ENCODE data around the gene VOPP1.
"Not testable (repeated sequence)": the region's sequence is repeated elsewhere in the genome, so short reads cannot be mapped to it uniquely, and the experiment has no call there.

The VOPP1 gene

DNA sequence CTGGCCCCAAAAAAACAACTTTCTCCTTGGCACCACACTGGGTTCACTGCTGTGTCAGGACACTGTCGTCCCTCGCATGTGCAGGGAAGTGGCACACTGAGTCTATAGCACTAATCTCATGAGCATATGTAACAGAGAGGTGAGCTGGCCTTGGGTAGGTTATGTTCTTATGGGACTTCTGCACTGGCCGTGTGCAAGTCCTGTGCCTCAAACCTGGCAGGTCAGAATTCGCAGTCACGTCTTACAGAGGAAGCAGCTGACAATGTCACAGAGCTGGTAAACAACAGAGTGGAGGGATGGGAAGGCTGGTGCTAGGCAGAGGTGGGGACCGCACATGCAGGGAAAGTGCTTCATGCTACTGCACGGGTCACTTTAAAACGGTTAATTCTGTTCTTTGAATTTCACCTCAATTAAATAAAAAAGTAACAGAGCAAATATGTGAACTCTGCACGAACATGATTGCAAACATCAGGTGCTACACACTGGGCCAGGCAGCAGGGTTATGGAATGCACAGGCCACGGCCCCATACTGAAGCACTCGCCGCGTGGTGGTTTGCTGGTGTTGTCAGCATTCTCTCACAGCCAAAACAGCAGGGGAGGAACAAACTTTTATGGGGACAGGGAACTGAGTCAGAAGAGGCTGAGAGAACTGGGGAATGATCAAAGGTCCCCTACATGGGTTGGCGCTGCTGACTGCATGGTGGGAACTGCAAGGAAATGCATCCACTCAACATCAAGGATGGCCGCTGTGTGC lies 54.2 kb downstream of the VOPP1 start:
- DNase-seq (ENCODE audit: low read depth), result no peak
- no peak overlapping the region for H3K4me3 ChIP-seq (ENCODE audit: low read depth, low read length)

DNA sequence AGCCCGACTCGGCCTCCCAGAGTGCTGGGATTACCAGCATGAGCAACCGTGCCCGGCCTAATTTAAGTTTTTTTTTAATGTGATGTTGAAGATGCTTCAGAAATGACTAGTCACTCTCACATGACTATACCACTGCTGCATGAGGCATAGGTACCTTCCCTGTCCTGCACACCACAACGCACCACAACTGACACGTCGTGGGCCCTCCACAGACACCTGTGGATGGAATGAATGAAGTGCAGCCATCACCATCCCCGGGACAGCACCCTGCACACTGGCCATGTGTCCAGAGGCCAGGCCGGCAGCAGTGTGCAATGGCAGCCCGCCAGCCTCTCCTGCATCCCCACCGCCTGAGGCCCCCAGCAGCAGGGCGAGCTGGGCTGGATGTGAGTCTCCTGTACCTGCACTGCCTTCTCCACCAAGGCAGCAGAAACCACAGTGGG lies 55.1 kb downstream of the VOPP1 start:
- DNase-seq (ENCODE audit: low read depth), result no peak
- no peak overlapping the region for H3K4me3 ChIP-seq (ENCODE audit: low read depth, low read length)

DNA sequence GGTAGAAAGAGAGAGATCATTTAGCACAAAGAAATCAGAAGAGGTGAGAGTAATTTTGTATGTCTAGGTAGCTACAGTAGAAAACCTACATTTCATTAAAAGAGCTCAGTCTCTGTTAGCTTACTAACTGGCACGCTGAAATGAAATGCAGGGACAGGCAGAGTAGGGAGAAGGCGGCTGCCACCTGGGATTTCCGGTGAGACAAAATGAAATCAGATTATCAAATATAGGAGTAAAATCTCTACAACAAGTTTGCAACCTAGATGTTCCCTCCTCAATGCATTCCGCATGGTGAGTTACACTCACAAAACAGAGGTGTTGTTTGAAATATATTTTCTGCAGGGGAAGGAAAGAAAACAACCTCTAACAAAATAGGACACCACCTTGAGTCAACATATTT lies 55.9 kb downstream of the VOPP1 start:
- DNase-seq (ENCODE audit: low read depth), result no peak
- H3K4me3 ChIP-seq (ENCODE audit: low read depth, low read length), result no peak overlapping the region

DNA sequence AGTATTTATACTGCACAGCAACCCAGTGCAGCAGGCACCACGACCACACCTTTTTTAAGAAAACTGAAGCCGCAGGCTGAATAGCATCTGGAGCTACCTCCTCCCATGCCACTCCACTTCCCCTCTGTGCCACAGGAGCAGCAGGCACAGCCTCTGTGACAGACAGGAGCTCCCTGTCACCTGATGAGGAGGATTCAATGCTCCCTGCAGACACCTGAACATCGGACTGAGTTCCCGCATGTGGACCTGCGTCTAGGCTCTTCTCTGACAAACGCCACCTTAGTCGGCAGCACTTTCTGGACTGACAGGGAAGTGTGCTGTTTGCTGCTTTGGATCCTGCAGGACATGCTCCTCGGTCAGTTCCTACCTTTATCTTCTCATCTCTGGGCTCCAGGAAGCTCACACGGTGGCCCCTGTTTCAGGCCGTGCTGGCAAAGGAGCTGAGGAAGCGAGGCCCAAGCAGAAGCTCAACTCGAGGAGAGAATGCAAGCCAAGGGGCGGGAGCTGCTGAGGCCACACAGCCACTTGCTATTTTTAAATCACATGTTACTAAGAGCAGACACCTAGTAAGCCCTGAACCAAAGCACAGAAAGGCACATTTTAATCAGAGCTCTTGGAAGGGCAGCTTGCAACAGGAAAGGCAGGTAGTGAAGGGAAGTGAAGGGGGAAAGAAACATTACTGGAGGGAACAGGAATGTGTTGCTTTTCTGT lies 56.6 kb downstream of the VOPP1 start:
- no peak for DNase-seq (ENCODE audit: low read depth)
- H3K4me3 ChIP-seq (ENCODE audit: low read depth, low read length), result no peak overlapping the region

DNA sequence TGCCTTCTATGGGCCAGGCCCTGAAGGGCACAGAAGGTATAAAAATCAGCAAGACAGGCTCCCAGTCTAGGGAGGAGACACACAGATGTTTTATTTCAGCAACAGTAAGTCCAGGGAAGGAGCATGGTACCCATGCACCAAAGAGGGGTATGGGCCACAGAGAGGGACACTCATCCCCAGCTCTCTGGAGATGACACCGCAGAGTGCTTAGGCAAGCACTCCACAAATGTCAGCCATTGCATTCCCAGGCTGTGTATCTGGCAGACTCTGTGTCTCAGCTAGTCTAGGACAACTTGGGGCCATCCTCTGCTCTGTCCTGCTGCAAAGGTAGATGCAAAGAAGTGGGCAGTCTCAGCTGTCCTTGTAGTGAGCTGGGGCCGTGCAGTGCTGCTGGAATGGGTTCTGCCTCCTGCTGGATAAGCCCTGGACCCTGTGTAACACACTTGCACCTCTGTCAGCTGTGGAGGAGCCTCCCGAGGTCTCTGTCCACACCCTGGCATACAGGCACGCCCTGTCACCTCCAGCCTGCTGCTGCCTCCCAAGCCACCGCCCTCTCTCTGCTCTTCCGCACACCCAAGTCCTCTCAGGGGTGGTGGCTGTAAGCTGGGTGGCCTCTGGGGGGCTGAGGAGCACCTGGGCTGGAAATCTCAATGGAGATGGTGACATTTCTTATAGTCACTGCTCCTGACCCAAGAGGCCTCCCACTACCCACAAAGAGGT lies 57.6 kb downstream of the VOPP1 start:
- H3K4me3 ChIP-seq (ENCODE audit: low read depth, low read length), result no peak overlapping the region
- DNase-seq (ENCODE audit: low read depth), result no peak

DNA sequence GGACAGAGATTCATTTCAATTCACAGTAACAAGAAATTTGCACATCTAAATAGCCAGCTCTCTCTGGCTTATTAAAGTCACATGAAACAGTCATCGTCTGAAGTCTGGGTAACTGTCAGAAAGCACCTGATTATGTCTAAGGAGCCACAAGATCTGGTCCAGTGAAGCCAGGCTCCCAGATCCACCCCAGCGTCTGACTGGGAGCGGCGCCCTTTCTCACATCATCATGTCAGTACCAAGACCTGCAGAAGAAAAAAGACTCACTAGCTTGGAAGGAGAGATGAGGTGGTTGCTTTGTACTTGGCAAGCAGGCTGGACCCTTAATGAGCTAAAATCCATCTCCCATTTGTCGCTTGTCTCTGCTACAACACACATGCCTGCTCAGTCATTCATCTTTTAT lies 58.4 kb downstream of the VOPP1 start:
- DNase-seq (ENCODE audit: low read depth), result no peak
- no peak overlapping the region for H3K4me3 ChIP-seq (ENCODE audit: low read depth, low read length)

DNA sequence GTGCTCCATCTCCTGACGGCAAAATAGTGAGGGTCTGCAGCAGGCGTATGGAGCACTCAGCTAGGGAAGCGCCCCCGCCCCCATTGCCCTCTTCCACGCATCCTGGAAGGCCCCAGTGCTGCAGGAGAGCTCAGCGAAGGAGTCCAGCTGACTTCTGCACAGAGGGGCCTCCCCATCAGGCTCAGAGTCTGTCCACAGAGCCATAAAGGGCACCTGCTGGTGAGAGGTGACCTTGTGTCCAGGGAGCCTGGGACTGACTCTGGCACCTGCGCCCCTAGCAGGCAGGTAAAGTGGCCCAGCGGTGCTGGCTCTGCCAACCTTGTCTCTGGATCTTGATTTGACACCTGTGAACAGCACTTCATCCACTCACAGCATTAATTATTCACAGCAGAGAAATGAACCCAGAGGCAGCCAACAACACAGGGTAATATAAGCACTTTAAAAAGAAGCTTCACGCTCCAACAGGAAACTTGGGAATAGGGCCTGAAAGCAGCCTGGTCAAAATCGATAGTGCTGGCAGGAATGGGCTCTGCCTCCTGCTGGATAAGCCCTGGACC lies 59.6 kb downstream of the VOPP1 start:
- DNase-seq (ENCODE audit: low read depth), result no peak
- H3K4me3 ChIP-seq (ENCODE audit: low read depth, low read length), result no peak overlapping the region

DNA sequence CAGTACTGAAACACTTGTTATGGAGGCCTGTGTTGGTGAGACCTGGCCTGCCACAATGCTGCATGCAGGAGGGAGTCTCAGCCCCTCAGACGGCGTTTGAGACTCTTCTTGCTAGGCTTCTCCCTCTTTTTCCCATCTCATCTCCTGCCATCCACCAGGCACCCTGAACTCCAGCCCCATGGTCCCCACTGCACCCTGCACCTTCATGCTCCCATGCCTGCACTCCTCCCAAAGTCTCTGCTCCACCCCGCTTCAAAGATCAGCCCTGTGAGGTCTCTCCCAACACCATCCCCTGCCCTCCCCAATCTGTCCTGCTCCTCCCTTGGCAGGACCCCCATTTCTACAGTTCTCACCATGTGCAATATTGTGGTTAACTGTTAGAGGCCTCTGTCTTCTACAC lies 61.7 kb downstream of the VOPP1 start:
- H3K4me3 ChIP-seq (ENCODE audit: low read depth, low read length), result no peak overlapping the region
- no peak for DNase-seq (ENCODE audit: low read depth)

DNA sequence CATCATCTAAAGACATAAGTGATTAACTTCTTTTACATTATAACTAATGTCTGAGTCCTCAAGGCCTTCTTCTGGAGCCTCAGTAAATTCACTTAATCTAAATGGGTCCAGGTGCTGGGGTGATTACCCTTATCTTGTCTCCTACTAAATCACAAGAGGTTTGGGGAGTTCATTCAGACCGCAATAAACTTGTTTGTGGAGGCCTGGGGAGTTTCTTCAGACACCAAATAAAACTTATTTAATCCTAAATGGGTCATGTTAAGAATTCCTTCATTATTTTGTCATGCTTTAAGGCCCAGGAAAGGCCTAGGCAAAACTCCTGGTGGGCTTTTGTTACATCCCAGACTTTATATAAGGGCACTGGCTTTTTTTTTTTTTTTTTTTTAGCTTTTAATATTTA lies 62.1 kb downstream of the VOPP1 start:
- DNase-seq (ENCODE audit: low read depth); H3K4me3 ChIP-seq (ENCODE audit: low read depth, low read length): not testable (repeated sequence)

DNA sequence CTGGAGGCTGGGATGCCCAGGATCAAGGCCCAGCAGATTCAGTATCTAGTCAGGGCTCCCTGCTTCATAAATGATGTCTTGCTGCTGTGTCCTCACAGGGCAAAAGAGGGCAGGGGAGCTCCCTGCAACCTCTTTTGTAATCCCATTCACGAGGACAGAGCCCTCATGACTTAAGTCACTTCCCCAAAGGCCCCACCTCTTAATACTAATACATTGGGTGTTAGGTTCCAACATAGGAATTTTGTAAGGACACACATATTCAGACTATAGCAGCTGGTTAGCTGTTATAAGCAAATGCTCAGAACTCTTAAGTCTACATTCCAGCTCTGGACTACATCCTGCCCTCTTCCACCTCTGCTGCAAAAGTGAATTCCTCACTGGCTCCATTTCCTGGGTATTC lies 63.0 kb downstream of the VOPP1 start:
- no peak overlapping the region for H3K4me3 ChIP-seq (ENCODE audit: low read depth, low read length)
- no peak for DNase-seq (ENCODE audit: low read depth)

DNA sequence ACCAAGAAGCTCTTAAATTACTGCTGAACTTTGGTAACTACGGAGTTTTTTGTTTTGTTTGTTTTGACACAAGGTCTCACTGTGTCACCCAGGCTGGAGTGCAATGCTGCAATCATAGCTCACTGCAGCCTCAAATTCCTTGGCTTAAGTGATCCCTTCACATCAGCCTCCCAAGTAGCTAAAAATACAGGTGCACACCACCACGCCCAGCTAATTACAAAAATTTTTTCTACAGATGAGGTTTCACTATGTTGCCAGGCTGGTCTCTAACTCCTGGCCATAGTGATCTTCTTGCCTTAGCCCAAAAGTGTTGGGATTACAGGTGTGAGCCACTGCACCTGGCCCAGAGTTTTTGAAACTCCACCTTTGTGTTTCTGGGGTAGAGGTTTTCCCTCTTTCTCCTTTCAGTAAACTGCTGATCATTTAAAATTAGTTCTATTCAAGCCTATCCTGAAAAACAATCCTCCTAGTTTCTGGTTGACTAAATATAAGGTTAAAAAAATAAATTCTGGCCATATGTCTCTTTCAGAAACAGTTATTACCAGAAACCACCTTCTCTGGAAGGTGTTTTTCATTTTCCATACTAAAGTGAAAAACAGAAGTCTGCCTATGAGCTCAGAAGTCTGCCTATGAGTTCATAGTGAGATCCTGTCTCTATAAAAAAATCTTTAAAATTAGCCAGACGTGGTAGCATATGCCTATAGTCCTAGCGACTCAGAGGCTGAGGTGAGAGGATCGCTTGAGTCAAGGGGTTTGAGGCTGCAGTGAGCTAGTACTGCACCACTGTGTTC lies 63.9 kb downstream of the VOPP1 start:
- no peak for DNase-seq (ENCODE audit: low read depth)
- no peak overlapping the region for H3K4me3 ChIP-seq (ENCODE audit: low read depth, low read length)

DNA sequence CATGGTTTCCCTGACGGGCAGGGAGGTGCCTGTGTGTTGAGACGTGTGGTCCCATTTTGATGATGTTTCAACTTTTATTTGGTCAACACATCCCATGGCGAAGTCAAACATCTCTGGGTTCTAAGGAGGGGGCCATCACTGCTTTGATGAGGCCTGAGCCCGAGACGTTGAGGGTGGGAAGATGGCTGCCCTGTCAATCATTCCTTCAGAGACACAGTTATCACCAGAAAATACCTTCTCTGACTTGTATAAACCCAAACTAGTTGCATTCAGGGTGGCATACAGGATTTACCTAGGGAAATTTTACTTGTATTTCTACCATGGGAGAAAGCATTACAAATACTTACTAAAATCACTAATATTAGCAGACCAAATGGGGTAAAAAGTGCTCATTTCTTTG lies 64.6 kb downstream of the VOPP1 start:
- H3K4me3 ChIP-seq (ENCODE audit: low read depth, low read length), result no peak overlapping the region
- no peak for DNase-seq (ENCODE audit: low read depth)

DNA sequence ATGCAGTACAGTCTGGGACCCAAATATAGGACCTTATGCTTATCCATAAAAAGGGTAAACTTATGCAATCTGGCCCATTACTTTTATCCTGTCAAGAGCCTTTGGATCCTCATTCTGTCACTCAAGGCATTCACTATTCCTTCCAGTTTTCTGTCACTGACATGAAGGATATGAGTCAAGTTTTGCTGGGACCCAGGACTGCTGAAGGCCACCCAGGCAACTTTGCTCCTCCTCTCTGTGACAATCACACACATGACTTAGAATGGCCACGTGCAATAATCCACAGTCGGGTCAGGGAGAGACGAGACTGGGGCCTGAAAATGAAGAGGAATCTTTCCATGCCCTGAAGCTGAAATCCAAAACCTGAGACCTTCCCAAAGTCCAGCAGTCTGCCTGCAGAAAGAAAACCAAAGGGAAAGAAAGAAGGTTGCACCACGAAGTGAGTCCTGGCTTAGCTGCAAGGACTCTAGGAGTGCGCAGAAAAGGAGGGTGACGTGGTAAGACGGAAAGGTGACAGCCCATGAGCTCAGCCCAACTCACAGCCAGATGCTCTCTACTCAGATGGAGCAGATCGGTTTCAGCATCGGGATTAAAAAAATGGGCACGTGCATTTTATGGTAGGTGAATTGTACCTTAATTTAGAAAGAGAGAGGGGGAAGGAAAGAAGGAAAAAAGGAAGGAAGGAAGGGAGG lies 67.2 kb downstream of the VOPP1 start:
- H3K4me3 ChIP-seq (ENCODE audit: low read depth, low read length), result no peak overlapping the region
- DNase-seq (ENCODE audit: low read depth), result no peak

DNA sequence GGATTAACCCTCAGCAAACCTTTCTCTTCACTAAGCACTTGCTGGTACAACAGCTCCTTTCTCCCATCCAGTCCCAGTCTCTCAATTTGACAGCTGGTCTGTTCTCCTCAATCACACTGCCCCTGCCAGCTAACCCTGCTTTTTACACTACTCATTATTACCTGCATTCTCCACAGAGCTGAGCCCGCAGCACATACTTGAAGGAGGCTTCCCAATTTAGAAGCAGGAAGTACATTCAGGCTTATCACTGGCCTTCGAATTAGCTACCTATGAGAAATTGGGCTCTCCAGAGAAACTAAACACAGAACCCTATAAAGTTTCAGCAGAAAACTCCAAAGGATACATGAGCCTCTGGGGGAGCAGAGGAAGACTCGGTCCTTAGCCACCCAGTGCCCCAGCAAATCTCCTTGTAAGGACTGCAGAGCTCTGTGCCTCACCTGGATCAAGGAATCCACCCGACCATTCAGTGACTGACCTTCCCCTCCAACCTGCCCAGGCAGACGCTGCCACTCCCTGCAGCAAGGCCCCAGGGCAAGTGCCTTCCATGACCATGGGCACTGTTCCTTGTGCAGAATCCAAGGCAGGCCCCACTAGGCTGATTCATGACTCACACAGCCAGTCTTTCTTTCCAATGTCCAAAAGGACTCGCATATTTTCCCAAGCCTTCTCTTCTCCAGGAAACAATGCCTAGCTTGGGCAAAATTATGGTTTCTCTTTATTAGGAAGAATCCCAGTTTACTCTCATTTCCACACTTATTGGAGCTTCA lies 68.0 kb downstream of the VOPP1 start:
- no peak overlapping the region for H3K4me3 ChIP-seq (ENCODE audit: low read depth, low read length)
- no peak for DNase-seq (ENCODE audit: low read depth)

DNA sequence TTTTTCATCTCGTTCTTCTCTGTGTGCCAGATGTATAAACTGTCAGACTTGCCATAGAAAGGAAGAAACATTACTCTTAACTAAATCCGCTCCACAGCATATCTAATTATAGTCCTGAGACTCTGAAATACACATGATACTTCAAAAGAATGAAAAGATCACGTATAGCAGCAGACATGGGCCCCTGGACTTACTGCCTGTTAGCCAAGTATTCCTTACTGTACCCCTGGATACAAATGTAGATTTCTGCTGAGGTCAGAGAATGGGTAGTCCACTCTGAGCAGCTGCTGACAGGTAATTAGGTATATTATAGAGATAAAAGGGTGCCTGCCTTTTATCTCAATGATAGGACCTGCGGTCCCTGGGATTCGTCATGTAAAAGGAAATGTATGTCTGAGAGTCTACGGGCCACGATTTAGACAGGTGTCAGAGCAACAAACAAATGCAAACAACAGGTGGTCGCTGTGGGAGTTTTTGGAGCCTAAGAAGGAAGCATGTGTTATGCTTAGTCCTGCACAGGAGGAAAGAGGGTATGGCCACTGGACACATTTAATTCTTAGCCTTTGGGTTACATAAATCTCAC lies 69.4 kb downstream of the VOPP1 start:
- no peak overlapping the region for H3K4me3 ChIP-seq (ENCODE audit: low read depth, low read length)
- DNase-seq (ENCODE audit: low read depth), result no peak

DNA sequence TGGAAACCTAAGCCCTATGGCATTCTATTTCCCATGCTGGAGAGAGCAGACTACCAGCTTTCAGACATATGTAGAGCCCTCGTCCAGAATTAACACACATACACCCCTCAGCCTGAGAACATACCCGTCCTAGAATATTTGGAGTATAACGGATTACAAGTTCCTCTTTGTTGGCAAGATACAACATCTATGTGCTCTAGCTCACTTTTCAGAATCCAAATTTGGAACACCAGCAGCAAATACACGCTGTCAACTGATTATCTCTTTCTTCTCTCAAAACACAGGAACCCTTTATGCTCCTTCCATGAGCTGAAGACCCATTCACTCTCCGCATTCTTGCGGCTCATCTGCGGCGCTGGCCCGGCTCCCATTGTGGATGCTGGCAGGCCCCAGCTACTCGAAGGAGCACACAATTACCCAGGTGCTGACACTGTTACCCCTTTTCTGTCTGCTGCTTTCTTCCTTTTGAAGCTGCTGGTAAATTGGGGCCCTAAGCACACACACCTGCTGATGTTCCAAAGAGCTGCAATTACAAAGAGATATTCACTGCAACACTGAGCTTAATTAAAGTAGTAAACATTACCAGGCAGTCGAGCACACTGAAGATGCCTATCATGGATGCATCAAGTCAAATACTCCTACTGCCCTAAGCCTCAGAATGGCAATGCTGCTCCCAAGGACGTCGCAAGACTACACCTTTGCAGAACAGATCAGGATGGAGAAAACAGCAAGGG lies 70.0 kb downstream of the VOPP1 start:
- no peak for DNase-seq (ENCODE audit: low read depth)
- H3K4me3 ChIP-seq (ENCODE audit: low read depth, low read length), result no peak overlapping the region

DNA sequence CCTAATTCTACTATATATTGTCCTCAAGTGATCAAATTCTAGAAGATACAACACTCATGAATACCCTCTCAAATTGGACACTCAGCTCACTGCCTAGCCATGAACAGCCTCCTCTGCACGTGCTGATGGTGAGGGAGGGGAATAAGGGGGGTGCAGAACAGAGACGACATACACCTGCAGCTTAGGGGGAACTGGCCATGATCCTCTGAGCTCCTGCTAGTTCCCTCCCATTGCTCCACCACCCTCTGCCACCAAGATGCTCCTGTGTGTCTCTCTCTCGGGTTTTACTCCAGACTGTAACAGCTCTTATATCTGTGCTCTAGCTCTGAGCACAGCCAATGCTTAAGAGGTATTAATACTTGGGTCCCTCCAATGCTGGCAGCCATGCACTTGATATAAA lies 70.7 kb downstream of the VOPP1 start:
- no peak for DNase-seq (ENCODE audit: low read depth)
- no peak overlapping the region for H3K4me3 ChIP-seq (ENCODE audit: low read depth, low read length)

Measured in skeletal muscle cell (primary cell).